Tongue (tissue), 2 donors: Measurements from ENCODE around the gene PNRC1. TPM values are rescaled to one million over a fixed set of nuclear protein-coding genes. Genes with fewer than 3 reads are reported as not detected.
"Not testable (repeated sequence)": the region's sequence is repeated elsewhere in the genome, so short reads cannot be mapped to it uniquely, and the experiment has no call there.

ENCODE experiments used
- DNase-seq: peaks from one replicate; pipeline ENCODE4 v3.0.0-alpha.2; 2015
- total RNA-seq: library from RNA; depleted of rRNA; stranded (reverse); fragments of >200 nt; gene quantifications from one replicate; pipeline ENCODE4 v1.2.3, GENCODE V29; 2014

PNRC1 gene
- total RNA-seq = 165 TPM

- peak; percentile 100 for DNase-seq
Observed at GRCh38 chr6:89080281-89081128, at the start of gene PNRC1. TSS of gene PNRC1 (plus strand) at chr6:89080751. CDS start at chr6:89080895, 144 bp downstream.

GRCh38 chr6:89032599-89032998 lies 48.0 kb upstream of the PNRC1 start:
- no peak for DNase-seq

- DNase-seq = no peak
Observed at GRCh38 chr6:89033461-89033860, 47.1 kb upstream of the PNRC1 start.

- DNase-seq = not testable (repeated sequence)
Observed at GRCh38 chr6:89034116-89034515, 46.4 kb upstream of the PNRC1 start.

- peak; percentile 18 for DNase-seq
Observed at GRCh38 chr6:89034586-89035251, 45.8 kb upstream of the PNRC1 start.

GRCh38 chr6:89035252-89036101 lies 45.1 kb upstream of the PNRC1 start:
- peak; percentile 72 for DNase-seq

GRCh38 chr6:89037141-89037900 lies 43.2 kb upstream of the PNRC1 start:
- no peak for DNase-seq

- DNase-seq = not testable (repeated sequence)
Observed at GRCh38 chr6:89037901-89038293, 42.7 kb upstream of the PNRC1 start.

GRCh38 chr6:89042664-89043063 lies 37.9 kb upstream of the PNRC1 start:
- DNase-seq = no peak

GRCh38 chr6:89044328-89045010 lies 36.1 kb upstream of the PNRC1 start:
- DNase-seq = no peak

GRCh38 chr6:89045011-89045387 lies 35.6 kb upstream of the PNRC1 start:
- DNase-seq = no peak

- DNase-seq = no peak
Observed at GRCh38 chr6:89045576-89045975, 35.0 kb upstream of the PNRC1 start.

- DNase-seq = no peak
Observed at GRCh38 chr6:89047473-89047872, 33.1 kb upstream of the PNRC1 start.

- no peak for DNase-seq
Observed at GRCh38 chr6:89048288-89048923, 32.1 kb upstream of the PNRC1 start.

GRCh38 chr6:89048985-89049384 lies 31.6 kb upstream of the PNRC1 start:
- DNase-seq = peak; percentile 39

GRCh38 chr6:89050155-89050554 lies 30.4 kb upstream of the PNRC1 start:
- peak; percentile 40 for DNase-seq

GRCh38 chr6:89050697-89051096 lies 29.9 kb upstream of the PNRC1 start:
- no peak for DNase-seq

GRCh38 chr6:89051676-89052075 lies 28.9 kb upstream of the PNRC1 start:
- no peak for DNase-seq

GRCh38 chr6:89054208-89054607 lies 26.3 kb upstream of the PNRC1 start:
- DNase-seq = no peak

GRCh38 chr6:89057759-89058158 lies 22.8 kb upstream of the PNRC1 start:
- DNase-seq = no peak

GRCh38 chr6:89058627-89059026 lies 21.9 kb upstream of the PNRC1 start:
- DNase-seq = no peak
